GM13976 (cell line): ENCODE measurements around the gene SNX3.

Experiments
- DNase-seq: peaks from one replicate; pipeline ENCODE4 v3.0.0; 2012; ENCODE audit warnings: low spot score
- CTCF ChIP-seq: IDR thresholded peaks from 2 replicates; pipeline ENCODE4 v1.5.1; 2012; ENCODE audit warnings: borderline replicate concordance, mild to moderate bottlenecking; ENCODE audit not compliant: insufficient read depth; ENCODE audit errors: extremely low read depth, missing control alignments, control extremely low read depth
- in situ Hi-C: fragments of 300-500 bp; cut with MboI; formaldehyde crosslinking; loops from one replicate; pipeline ENCODE4 v1.12.0; 2022; ENCODE audit warnings: low sequenced_read_pairs, mixed read lengths, inconsistent platforms; ENCODE audit not compliant: unreplicated experiment

SNX3 gene

GRCh38 chr6:108161724-108162282 lies 99.0 kb downstream of the SNX3 start:
- no peak for DNase-seq
- TF ChIP-seq CTCF, result no peak
- in situ Hi-C loops, result no loop called here
